ENCODE data around the gene PLXNB2. TPM values are rescaled to one million over a fixed set of nuclear protein-coding genes. Genes with fewer than 3 reads are reported as not detected.

The PLXNB2 gene
- total RNA-seq, 1 experiment from 2014 or later, result 236 TPM

- intact Hi-C loops (cut with micrococcal nuclease), result no loop called here
- H3K9me3 ChIP-seq (ENCODE audit: control insufficient read depth in 1 of 2, insufficient read depth in 1 of 2, low read depth in 1 of 2, low read length in 2 of 2), result no peaks in the 10 kb centered on the region
- ATAC-seq (no peak), DNase-seq (ENCODE audit: low read depth, low spot score) (no peak)
- no peaks in the 10 kb centered on the region for H3K9me2 ChIP-seq (ENCODE audit: insufficient read depth)
- CTCF ChIA-PET, result no interaction called here
- POLR2A ChIA-PET, result interaction anchor here (0.8 kb wide), 1 partner anchor 102 kb away, joined by 4 read pairs; no protein-coding TSS in a partner anchor
- TF ChIP-seq TCF7L2 (IDR thresholded peaks at IDR 0.05; ENCODE audit: borderline replicate concordance, extremely low read depth, insufficient read depth, insufficient read length) (no peak), RAD21 (IDR thresholded peaks at IDR 0.05; ENCODE audit: low read depth) (no peak), CTCF (IDR thresholded peaks at IDR 0.05 in 2 of 3, conservative IDR thresholded peaks at IDR 0.05 in 1 of 3; ENCODE audit: borderline replicate concordance in 1 of 3, insufficient read depth in 1 of 3, low read depth in 2 of 3, low read length in 2 of 3) (no peak), EZH2phosphoT487 (IDR thresholded peaks at IDR 0.05; ENCODE audit: borderline replicate concordance) (no peak), ZFX (IDR thresholded peaks at IDR 0.05) (no peak), SRF (IDR thresholded peaks at IDR 0.05; ENCODE audit: low read depth) (no peak), CEBPB (IDR thresholded peaks at IDR 0.05; ENCODE audit: low read depth) (no peak), SP1 (IDR thresholded peaks at IDR 0.05; ENCODE audit: low read depth) (no peak), ATF3 (IDR thresholded peaks at IDR 0.05) (no peak), JUND (IDR thresholded peaks at IDR 0.05) (no peak), POLR2A (IDR thresholded peaks at IDR 0.05; ENCODE audit: borderline replicate concordance, extremely low read depth, insufficient read depth, insufficient read length) (no peak), REST (IDR thresholded peaks at IDR 0.05; ENCODE audit: low read depth) (no peak), ZBTB33 (IDR thresholded peaks at IDR 0.05; ENCODE audit: extremely low read depth, insufficient replicate concordance, low read length) (no peak), EZH2 (IDR thresholded peaks at IDR 0.05) (no peak), POLR2AphosphoS5 (IDR thresholded peaks at IDR 0.05; ENCODE audit: low read depth, low read length) (no peak), FOSL1 (IDR thresholded peaks at IDR 0.05; ENCODE audit: low read depth) (no peak), SIN3A (IDR thresholded peaks at IDR 0.05; ENCODE audit: low read depth) (no peak), YY1 (IDR thresholded peaks at IDR 0.05; ENCODE audit: extremely low read depth, insufficient replicate concordance, low read depth, low read length) (no peak), ZNF274 (IDR thresholded peaks at IDR 0.05; ENCODE audit: low read depth, low read length) (no peak)
- peaks cover 0 to 11% of the 10 kb centered on the region in 2 experiments; a peak in 2 of 4 replicates for H3K36me3 ChIP-seq (ENCODE audit: control insufficient read depth in 1 of 2, insufficient read depth in 2 of 2, low read length in 2 of 2)
- BruUV-seq (replicated peaks), result no TSS peak
- peak overlapping the region; percentile 10; the same call in 1 of the 2 replicates for H3K27ac ChIP-seq (ENCODE audit: low read depth, low read length)
- no peaks in the 10 kb centered on the region for H3K27me3 ChIP-seq (ENCODE audit: insufficient read depth, low read length)
- H3K4me1 ChIP-seq (ENCODE audit: control insufficient read depth in 1 of 2, insufficient read depth in 2 of 2, low read length in 2 of 2), result peaks cover 19 to 32% of the 10 kb centered on the region in 2 experiments
- H3K4me2 ChIP-seq (ENCODE audit: low read length), result no peak overlapping the region
- H3K79me2 ChIP-seq (ENCODE audit: insufficient read depth, low read length), result peaks cover 28% of the 10 kb centered on the region
- H3K9ac ChIP-seq (ENCODE audit: low read length), result no peak overlapping the region
- H4K20me1 ChIP-seq (ENCODE audit: insufficient read depth), result no peaks in the 10 kb centered on the region
- H3K4me3 ChIP-seq (replicated peaks in 1 of 2; ENCODE audit: low read depth in 1 of 2, low read length in 2 of 2), result no peak overlapping the region
- RAD21 ChIA-PET (ENCODE audit: low non-redundant PET in 1 of 2, low total read pairs in 2 of 2, uncharacterized antibody in 2 of 2, unreplicated experiment in 2 of 2), result no interaction called here
- no peak overlapping the region for H2AFZ ChIP-seq (ENCODE audit: low read depth, low read length, poor library complexity, severe bottlenecking)
Observed at GRCh38 chr22:50258361-50259292, 48.8 kb downstream of the PLXNB2 start.
